ENCODE data around the gene MEGF10. TPM values are rescaled to one million over a fixed set of nuclear protein-coding genes. Genes with fewer than 3 reads are reported as not detected.
"Not testable (repeated sequence)": the region's sequence is repeated elsewhere in the genome, so short reads cannot be mapped to it uniquely, and the experiment has no call there.

Gene MEGF10
- total RNA-seq: 0.63 TPM

- no peak for DNase-seq (ENCODE audit: low spot score)
Observed at GRCh38 chr5:127290019-127290945, at the start of gene MEGF10. Gene MEGF10, plus strand, starts transcription at chr5:127290796. Its CDS starts 40,513 bp downstream, at chr5:127331309.

- no peak for DNase-seq (ENCODE audit: low spot score)
Observed at GRCh38 chr5:127243011-127243410, 47.6 kb upstream of the MEGF10 start.

- no peak for DNase-seq (ENCODE audit: low spot score)
Observed at GRCh38 chr5:127254729-127255284, 35.8 kb upstream of the MEGF10 start.

- no peak for DNase-seq (ENCODE audit: low spot score)
Observed at GRCh38 chr5:127256886-127257597, 33.6 kb upstream of the MEGF10 start.

- DNase-seq (ENCODE audit: low spot score): no peak
Observed at GRCh38 chr5:127260686-127261085, 29.9 kb upstream of the MEGF10 start.

GRCh38 chr5:127265473-127265872, 25.1 kb upstream of the MEGF10 start:
- DNase-seq (ENCODE audit: low spot score): not testable (repeated sequence)

GRCh38 chr5:127268342-127268741, 22.3 kb upstream of the MEGF10 start:
- DNase-seq (ENCODE audit: low spot score): not testable (repeated sequence)

GRCh38 chr5:127270713-127271112, 19.9 kb upstream of the MEGF10 start:
- DNase-seq (ENCODE audit: low spot score): not testable (repeated sequence)

- no peak for DNase-seq (ENCODE audit: low spot score)
Observed at GRCh38 chr5:127275641-127276193, 14.9 kb upstream of the MEGF10 start.

GRCh38 chr5:127280491-127281220, 9.9 kb upstream of the MEGF10 start:
- no peak for DNase-seq (ENCODE audit: low spot score)

GRCh38 chr5:127281609-127282008, 9.0 kb upstream of the MEGF10 start:
- DNase-seq (ENCODE audit: low spot score): no peak

GRCh38 chr5:127288676-127289075, 1.9 kb upstream of the MEGF10 start:
- DNase-seq (ENCODE audit: low spot score): no peak

- no peak for DNase-seq (ENCODE audit: low spot score)
Observed at GRCh38 chr5:127290946-127291693, 524 bp downstream of the MEGF10 start.

- DNase-seq (ENCODE audit: low spot score): no peak
Observed at GRCh38 chr5:127292030-127292735, 1.6 kb downstream of the MEGF10 start.

- DNase-seq (ENCODE audit: low spot score): no peak
Observed at GRCh38 chr5:127293373-127293772, 2.8 kb downstream of the MEGF10 start.

GRCh38 chr5:127294829-127295228, 4.2 kb downstream of the MEGF10 start:
- DNase-seq (ENCODE audit: low spot score): no peak

GRCh38 chr5:127295454-127295853, 4.9 kb downstream of the MEGF10 start:
- DNase-seq (ENCODE audit: low spot score): no peak

- no peak for DNase-seq (ENCODE audit: low spot score)
Observed at GRCh38 chr5:127296321-127296720, 5.7 kb downstream of the MEGF10 start.

- not testable (repeated sequence) for DNase-seq (ENCODE audit: low spot score)
Observed at GRCh38 chr5:127296894-127297293, 6.3 kb downstream of the MEGF10 start.

Data from mucosa of gallbladder (tissue), 1 donor.